ENCODE data around the gene ASIC1.
A peak's percentile ranks its signal among the peaks of the same experiment; 100 is the strongest.
"Not testable (repeated sequence)": the region's sequence is repeated elsewhere in the genome, so short reads cannot be mapped to it uniquely, and the experiment has no call there.

ASIC1 gene

DNA sequence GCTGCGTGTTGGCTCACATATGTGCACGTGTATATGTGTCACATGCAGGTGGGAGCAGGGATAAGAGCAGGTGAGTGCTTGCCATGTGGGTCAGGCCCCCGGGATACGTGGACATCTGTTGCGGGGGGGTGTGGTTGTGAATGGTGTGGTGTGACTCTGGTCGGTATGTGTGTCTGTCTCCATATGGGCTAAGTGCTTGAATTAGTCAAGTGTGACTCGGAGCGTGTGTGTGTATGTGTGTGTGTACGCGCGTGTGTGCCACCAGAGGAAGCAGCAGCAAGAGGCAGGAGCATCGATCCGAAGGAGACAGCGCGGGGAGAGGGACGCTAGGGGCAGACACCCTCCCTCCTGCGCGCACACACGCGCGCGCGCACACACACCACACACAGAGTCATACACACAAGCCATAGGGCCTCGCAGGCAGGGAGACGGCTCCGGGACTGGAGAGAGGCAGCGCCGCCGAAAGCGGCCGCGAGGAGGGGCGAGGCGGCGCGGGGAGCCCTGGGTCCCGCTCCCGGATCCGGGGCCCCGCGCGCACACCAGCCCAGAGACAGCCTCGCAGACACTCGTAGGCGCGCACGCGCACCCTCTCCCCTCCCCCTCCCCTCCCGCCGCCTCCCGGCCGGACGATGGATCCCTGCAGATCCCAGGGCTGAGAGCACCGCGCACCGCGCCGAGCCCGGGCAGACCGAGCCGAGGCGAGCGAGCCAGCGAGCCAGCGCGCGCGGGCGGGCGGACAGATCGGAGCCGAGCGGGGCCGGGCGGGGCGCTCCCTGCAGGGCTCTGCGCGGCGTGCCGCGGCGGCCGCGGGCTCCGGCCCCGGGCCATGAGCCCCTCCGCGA is at the start of gene ASIC1:
Gene ASIC1, plus strand, starts transcription at position 597 of the 842 bp plus-strand sequence. CDS start 1,171 bp downstream, outside the sequence.
- FAIRE-seq (peak; percentile 87), DNase-seq (ENCODE audit: insufficient read length, low spot score) (peak; percentile 72)

DNA sequence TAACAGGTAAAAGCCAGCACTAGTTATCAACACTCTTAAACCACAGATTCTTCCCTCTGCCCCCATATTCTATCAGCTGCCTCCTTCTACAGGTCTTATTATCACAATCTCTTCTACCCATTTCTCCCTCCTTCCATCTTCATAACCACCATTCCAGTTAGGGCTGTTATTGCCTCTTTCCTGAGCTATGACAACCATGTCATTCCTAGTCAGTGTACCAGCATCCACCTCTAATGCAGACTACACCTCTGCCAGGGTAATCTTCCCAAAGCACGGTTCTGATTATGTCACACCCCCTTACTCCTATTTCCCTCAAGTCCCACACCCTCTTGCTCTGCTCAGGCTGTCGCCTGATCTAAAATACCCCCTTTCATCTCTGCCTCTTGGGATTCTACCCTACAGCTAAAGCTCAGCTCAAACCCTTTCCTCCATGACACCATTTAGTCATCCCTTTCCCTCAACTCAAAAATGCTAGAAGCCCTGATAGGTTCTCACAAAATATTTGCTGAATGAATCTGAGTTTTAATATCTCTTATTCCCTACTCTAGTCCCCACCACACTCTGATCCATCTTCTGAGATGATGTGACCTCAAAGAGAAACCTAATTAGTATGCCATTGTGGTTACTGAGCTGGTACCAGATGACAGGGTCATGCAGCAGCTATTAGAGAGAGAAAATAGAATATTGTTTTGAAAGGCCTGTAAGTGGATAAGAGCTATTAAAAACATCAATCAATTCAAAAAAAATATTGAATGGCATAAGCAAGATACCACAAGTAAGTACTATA is 43.8 kb upstream of the ASIC1 start:
- DNase-seq (ENCODE audit: insufficient read length, low spot score): no peak
- no peak for FAIRE-seq

DNA sequence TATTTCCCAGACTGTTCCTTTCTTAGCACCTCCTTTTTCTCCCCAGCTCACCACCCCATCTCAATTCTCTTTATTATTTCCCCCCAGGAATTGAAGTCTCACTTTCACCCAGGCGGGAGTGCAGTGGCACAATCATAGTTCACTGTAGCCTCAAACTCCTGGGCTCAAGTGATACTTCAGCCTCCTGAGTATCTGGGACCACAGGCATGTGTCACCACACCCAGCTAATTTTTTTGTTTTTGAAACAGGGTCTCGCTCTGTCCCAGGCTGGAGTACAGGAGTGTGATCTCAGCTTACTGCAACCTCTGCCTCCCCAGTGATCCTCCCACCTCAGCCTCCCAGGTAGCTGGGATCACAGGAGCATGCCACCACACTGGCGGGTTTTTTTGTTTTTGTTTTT is 43.1 kb upstream of the ASIC1 start:
- no peak for FAIRE-seq
- no peak for DNase-seq (ENCODE audit: insufficient read length, low spot score)

DNA sequence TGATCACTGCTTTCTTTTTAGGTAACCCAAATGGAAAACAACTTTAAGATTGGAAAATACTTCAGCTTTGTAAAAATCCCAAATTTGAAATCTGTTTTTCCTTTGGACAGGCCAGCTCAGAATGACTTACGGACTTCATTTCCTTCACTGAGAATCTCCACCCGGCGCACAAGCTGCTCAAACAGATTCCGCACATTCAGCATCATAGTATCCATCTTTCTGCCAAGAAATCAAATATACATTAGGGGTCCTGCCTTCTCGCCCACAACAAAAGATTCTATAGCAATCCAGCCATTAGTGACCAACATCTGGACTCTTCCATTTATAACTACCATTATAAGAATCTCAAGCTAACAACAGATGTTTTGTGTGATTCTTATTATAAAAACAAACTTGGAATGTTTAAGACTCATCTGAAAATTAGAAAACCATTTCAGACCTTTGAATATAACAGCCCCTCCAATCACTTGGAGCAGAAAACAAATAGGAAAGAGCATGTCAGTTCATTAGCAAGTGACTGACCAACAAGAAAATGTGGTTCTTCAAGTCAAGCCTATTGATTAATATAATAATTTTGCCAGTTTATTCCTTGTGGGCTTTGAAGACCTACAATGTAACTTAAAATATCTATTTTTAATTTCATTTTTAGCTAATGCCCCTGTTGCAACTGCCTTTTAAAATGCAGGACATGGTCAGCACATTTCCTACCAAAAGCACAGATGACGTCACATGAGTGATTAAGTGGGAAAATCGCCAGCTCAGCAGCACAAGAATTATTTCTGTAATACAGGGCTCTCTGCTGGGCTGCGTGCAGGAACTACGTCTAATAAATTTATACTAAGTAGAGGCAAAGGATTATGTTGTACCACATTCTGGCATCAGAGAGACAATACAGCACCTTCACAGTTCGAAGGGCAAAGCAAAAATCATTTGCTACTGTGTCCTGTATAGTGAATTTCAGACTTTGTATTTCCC is 40.6 kb upstream of the ASIC1 start:
- DNase-seq (ENCODE audit: insufficient read length, low spot score) (no peak), FAIRE-seq (no peak)

DNA sequence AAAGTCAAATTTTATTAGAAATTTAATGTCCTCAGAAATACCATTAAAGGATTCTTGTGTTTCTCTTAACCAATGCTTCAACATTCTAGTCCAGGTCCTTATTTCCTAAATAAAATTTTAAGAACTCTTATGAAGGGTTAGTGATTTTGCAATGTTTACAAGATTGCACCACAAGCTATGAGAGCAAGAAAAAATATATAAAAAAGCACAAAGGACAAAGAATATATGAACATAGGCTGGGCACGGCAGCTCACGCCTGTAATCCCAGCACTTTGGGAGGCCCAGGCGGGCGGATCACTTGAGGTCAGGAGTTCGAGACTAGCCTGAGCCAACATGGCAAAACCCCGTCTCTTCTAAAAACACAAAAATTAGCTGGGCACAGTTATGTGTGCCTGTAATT is 39.8 kb upstream of the ASIC1 start:
- DNase-seq (ENCODE audit: insufficient read length, low spot score): no peak
- no peak for FAIRE-seq

DNA sequence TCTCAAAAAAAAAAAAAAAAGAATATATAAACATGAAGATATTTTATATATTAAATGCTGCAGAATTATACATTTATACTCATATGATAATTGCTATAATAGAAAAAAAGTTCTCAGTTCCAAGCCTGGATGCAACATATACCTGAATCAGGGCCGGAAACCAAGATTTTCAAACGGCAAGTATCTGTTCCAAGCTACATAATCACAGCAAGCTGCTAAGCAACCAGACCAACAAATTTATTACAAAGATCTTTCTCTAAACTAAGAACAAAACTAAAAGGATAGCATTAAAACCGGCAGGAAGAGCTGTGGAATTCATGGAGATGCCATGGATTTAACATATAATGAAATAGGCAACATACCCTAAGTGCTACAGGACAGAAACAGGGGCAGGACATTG is 39.2 kb upstream of the ASIC1 start:
- no peak for FAIRE-seq
- no peak for DNase-seq (ENCODE audit: insufficient read length, low spot score)

DNA sequence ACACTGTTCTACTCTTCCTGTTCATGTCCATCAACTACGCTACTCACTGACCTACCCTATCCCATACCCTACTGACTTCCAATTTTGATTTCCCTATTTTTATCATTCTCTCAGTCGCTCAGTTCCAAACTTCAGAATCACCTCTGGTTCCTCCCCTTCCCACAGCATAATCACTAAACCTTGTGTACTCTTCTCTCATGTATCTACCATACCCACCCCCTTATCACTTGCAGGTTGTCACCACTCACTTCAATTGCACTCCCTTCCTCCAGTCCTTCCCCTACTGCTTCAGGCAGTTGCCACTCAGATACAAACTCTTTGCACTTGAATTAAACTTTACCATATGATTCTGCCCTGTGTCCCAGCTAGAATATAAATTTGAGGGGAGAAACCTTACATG is 38.4 kb upstream of the ASIC1 start:
- DNase-seq (ENCODE audit: insufficient read length, low spot score) (no peak), FAIRE-seq (no peak)

DNA sequence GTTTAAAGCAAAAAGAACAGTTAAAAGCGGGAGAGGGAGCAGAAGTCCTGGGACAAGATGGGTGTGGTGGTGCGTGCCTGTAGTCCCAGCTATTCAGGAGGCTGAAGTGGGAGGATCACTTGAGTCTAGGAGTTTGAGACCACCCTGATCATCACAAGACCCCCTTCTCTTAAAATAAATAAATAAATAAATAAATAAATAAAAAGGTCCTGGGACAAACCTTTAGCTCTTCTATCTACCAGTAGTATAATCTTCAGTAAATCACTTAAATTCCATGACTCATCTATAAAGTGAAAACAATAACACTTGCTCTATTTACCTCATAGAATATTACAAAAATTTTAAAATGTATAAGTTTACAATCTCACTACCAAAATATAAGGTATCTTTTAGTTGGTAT is 37.9 kb upstream of the ASIC1 start:
- DNase-seq (ENCODE audit: insufficient read length, low spot score) (no peak), FAIRE-seq (no peak)

DNA sequence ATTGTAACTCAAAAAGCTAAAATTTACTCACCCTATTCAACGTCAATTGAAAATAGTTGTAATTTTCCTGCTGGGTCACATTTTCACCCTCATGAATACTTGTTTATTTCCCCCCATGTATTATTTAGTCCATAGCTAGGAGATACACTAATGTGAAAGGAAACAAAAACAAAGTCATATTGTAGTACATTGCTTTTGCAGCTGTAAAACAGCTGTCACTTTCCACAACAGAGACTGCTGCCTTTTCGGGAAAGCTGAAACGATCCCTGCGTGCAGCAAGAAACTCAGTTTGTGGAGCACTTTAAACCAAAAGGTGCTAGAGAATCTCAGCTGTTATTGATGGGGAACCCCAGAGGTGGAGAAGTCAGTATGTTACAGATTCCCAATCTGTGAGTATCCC is 36.4 kb upstream of the ASIC1 start:
- FAIRE-seq (no peak), DNase-seq (ENCODE audit: insufficient read length, low spot score) (no peak)

DNA sequence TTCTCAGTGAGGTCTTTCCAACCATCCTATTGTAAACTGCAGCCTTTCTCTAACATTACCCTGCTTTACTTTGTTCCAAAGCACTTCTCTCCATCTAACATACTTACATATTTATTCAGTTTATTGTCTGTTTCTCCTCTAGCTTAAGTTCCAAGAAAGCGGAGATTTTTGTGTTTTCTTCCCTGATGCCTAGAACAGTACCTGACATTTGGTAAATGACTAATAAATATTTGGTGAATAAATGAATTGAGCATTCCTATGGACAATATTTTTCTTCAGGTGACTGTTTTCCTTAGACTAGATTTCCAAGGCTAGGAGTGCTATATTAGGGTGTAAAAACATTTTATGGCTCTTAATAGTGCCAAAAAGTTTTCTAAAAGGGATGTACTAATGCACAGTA is 34.5 kb upstream of the ASIC1 start:
- no peak for FAIRE-seq
- DNase-seq (ENCODE audit: insufficient read length, low spot score): no peak

DNA sequence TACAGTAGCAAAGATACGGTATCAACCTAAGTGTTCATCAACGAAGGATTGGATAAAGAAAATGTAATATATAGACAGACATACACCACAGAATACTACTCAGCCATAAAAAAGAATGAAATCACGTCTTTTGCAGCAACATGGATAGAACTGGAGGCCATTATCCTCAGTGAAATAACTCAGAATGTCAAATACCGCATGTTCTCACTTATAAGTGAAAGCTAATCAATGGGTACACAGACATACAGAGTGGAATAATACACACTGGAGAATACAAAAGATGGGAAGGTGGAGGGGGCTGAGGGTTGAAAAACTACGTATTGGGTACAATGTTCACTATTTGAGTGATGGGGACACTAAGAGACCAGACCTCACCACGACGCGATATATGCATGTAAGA is 33.2 kb upstream of the ASIC1 start:
- no peak for DNase-seq (ENCODE audit: insufficient read length, low spot score)
- FAIRE-seq: no peak

DNA sequence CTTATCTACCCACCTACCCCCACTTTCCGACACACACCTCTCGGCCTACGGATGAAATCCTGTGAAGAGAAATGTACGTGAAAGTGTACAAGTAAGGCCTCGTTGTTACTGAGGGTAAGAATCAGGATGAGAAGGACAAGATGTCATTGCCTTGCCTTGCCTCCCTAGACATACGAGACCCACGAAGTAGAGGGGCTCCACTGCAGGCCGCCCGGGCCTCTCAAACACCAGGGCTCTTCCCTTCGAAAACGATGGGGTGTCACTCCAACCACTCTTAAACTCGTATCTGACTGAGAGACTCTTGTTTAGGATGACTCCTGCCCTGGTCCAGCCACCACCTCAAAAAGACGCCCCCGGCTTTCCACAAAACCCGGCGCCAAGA is 32.6 kb upstream of the ASIC1 start:
- FAIRE-seq: no peak
- DNase-seq (ENCODE audit: insufficient read length, low spot score): peak; percentile 30

DNA sequence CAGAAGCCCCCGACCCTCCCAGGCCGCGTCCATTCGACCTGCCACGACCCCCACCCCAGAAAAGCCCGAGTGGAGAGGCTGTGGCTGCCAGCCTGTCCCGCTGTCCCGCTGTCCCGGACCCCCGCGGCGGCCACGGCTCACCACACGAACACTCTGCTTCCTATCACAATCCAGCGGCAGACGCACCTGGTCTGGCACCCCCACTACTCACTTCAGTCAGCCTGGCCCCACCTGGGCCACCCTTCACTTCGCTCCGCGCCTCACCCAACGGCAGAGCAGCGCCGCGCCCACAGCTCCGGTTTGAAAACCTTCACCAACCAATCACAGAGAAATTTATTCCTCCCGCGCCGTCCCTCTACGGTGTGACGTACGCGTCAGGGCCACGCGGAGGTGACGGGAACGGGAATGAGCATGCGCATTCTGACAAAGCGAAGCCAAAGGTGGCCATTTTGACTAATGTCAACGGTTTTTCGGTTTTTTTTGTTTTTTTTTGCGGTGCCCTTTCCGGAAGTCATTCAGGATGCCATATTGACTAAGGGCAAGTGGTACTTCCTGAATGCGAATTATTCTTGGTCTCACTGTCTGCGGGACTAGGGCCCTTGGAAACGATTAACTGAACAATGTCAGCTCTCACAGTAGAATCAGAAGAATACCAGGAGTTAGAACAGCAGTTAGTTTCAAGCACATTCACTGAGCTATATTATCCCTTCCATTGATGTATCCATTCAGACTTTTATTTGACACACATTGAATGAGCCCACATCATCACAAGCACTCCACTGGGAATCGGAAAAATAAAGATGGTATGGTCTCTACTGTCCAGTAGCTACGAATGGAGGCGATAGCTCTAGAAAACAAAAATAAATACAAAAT is 32.0 kb upstream of the ASIC1 start, which contains the start of gene RACGAP1:
Gene RACGAP1, minus strand, starts transcription at position 308 of the 873 bp plus-strand sequence. CDS start 8,779 bp downstream, outside the sequence.
- FAIRE-seq (peak; percentile 94), DNase-seq (ENCODE audit: insufficient read length, low spot score) (peak; percentile 95)

DNA sequence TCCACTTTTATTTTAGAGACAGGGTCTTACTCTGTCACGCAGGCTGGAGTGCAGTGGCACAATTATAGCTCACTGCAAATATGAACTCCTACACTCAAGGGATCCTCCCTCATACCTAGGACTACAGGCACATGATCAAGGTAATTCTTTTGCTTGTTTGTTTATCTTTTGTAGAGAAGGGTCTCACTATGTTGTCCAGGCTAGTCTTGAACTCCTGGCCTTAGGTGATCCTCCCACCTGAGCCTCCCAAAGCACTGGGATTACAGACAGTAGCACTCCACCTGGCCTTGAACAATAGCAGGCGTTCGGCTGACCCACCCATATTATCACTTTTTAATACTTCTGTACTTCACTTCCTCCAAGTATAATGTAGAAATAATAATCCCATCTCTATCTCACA is 30.7 kb upstream of the ASIC1 start:
- FAIRE-seq (no peak), DNase-seq (ENCODE audit: insufficient read length, low spot score) (no peak)

DNA sequence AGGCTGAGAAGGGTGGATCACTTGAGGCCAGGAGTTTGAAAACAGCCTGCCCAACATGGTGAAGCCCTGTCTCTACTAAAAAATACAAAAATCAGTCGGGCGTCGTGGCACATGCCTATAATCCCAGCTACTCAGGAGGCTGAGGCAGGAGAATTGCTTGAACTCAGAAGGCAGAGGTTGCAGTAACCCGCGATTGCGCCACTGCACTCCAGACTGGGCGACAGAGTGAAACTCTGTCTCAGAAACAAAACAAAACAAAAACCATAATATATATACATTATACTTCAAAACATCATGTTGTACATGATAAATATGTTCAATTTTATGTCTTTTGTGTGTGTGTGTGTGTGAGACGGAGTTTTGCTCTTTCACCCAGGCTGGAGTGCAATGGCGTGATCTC is 26.9 kb upstream of the ASIC1 start:
- FAIRE-seq; DNase-seq (ENCODE audit: insufficient read length, low spot score): not testable (repeated sequence)

DNA sequence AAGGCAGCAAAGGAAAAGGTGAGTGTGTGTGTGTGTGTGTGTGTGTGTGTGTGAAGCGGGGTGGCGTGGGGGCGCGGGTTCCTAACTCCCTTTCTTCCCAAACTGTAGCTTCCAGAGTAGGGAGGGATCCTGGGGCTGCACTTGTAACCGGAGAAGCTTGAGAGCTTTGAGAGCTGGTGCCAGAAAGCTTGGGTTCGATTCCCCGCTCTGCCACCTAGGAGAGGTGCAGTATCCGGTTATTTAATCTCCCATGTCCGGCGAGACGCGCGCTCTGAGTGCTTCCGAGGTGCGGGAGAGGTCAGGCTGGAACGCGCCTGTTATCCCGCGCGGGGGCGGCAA is 24.9 kb upstream of the ASIC1 start:
- DNase-seq (ENCODE audit: insufficient read length, low spot score): no peak
- no peak for FAIRE-seq

DNA sequence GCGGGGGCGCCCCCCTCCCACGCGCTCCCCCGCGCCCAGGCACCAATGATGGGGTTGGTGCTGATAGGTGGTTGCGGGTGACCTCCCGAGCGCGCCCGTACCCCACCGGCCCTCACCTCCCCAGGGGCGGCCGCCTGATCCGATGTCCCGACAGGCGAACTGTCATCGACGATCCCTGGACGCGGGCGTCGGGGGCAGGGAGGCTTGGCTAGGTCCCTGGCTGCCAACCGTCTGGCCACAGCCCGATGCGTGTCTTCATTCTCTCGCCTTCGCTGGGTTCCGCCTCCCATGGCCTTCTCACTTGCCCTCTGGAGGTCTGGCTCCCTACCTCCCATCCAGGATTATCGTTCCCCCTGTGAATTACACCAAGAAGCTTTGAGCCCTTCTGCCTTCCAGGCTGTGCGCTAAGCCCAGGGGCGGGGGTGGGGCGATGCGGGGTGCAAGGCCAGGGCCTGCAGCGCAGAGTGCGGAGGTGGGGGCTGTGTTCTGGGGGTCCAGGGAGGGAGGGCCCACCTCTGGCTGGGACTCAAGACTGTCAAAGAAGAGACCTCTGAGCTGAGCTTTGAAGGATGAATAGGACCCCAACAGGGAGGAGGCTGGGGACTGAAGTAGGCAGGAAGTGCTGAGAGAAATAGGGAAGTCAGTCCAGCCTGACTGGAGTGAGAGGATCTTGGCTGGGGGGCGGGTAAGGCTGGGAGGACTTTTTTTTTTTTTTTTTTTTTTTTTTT is 24.4 kb upstream of the ASIC1 start:
- DNase-seq (ENCODE audit: insufficient read length, low spot score) (no peak), FAIRE-seq (no peak)

DNA sequence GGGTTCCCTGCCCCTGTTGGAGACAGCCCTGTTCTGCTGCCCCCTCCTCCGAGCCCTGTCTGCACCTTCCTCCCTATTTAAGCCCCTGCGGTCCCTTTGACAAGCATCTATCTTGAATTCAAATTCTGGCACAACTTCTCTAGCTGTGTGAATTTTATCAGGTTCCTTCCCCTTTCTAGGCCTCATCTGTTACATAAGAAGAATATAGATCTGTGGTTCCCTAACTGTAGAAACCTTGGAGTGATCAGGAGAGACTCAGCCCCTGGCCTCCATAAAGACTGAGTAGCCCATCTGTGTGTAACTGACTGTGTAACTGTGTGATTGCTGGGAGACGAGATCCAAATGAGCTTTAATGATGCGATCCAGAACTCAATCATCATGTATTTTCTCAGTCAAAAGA is 19.1 kb upstream of the ASIC1 start:
- DNase-seq (ENCODE audit: insufficient read length, low spot score) (no peak), FAIRE-seq (no peak)

DNA sequence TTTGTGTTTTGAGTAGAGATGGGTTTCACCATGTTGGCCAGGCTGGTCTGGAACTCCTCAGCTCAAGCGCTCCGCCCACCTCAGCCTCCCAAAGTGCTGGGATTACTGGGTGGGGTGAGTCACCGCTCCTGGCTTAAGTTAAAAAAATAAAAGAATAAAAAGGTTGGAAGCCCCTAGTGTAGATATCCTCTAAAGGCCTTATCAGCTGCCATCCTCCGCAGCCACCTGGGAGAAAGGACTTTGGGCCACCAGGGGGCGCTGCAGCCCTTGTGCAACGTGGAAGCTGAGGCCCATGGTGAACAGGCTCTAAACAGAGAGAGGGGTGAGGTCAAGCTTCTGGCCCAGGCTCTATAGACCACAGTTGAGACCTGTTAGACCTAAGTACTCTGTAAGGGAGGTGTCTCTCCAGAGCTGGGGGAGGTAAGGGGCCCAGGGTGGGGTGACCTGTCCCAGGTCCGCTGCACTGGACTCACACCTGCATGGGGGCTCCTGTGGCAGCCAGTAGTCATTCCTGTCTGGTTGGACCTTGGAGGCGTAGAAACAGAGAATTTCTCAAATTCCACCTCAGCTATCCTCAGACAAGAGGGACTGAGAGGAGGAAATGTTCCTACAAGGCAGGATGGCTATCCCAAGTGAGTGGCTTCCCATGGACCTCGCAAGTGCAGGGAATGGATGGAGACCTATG is 18.1 kb upstream of the ASIC1 start:
- FAIRE-seq (no peak), DNase-seq (ENCODE audit: insufficient read length, low spot score) (peak; percentile 78)
